Suppressor macrophage (primary cell): ENCODE data around the gene DCDC1.
A peak's percentile ranks its signal among the peaks of the same experiment; 100 is the strongest.
"Not testable (repeated sequence)": the region's sequence is repeated elsewhere in the genome, so short reads cannot be mapped to it uniquely, and the experiment has no call there.

Source experiments
- DNase-seq, 4 experiments: peaks; one replicate each; pipeline ENCODE4 v3.0.0-alpha.2; 2020 to 2022

Gene DCDC1

GRCh38 chr11:30984442-30984816 is 385.1 kb downstream of the DCDC1 start:
- no peak for DNase-seq

GRCh38 chr11:30983776-30984441 is 385.6 kb downstream of the DCDC1 start:
- DNase-seq: no peak

GRCh38 chr11:30983143-30983542 is 386.4 kb downstream of the DCDC1 start:
- no peak for DNase-seq

GRCh38 chr11:30967579-30967978 is 402.0 kb downstream of the DCDC1 start:
- no peak for DNase-seq

DNA sequence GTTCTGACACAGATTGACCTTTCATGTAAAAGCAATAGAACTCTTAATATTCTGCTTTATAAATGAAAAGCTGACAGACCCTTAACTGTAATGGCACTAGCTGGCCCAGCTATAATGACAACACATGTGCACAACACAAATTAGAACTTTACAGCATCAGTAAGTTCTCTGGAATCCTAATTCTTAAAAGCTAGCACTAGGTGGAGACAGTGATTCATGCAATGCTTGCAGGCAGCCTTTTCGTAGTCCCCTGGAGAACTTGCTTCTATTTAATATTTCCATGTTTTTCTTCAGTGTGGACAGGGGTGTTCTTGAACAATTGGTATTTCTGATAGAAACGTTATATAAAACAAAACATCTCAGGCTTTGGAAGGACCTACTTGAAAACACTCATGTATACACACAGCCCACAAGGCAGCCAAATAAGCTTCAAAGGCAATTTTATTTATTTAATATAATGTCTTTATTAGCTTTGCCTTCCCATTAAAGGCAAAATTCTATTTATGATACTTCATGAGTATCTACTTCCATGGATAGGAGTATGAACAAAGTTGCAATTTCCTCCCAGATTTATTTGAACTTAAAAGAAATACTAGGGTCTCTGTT is 409.0 kb downstream of the DCDC1 start:
- DNase-seq: peak; percentile 27 to 67 (median 47)

GRCh38 chr11:30956751-30957150 is 412.8 kb downstream of the DCDC1 start:
- DNase-seq: peak; percentile 43 to 77 (median 63)

- no peak for DNase-seq
Observed at GRCh38 chr11:30949838-30950237, 419.7 kb downstream of the DCDC1 start.

- not testable (repeated sequence) for DNase-seq
Observed at GRCh38 chr11:30947715-30948114, 421.8 kb downstream of the DCDC1 start.

DNA sequence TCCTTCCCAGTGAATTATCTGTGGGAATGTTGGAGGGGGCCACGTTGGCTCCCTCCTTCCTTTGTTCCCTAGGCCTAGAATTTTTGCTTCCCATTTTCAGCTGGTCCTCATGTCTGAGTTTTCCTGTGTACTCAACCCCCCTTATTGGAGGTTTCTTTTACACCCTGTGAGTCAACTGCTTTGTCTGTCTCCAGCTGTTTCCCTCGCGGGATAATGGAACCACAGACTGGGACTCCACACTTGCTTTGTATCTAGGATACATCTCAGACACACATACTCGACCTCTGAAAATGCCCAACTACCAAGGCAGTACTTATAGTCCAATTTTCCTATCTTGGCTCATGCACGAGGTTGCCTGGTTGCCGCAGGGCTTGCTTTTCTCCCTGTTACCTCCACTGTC is 430.7 kb downstream of the DCDC1 start:
- DNase-seq: no peak

GRCh38 chr11:30938171-30938570 is 431.4 kb downstream of the DCDC1 start:
- DNase-seq: peak in 3 of 4 experiments; percentile 19 to 29 (median 23)

DNA sequence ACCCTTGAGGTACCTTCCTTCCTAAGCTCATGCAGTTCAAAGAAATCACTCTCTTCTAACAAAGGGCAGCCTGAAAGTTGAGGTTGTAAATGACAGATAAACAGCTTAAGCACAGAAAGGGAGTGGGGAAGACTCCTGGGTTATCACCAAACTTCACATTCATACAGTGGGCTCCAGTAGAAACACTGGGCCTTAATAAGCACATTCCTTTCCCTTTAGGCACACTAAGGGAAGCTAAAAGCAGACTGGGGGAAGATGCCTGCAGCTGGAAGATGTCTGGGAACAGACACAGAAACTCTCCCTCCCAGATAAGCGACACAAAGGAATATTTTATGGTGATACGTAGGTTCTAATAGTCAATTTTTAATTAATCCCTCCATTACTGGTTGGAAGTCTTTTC is 433.0 kb downstream of the DCDC1 start:
- DNase-seq: no peak

GRCh38 chr11:30935861-30936260 is 433.7 kb downstream of the DCDC1 start:
- no peak for DNase-seq

- DNase-seq: no peak
Observed at GRCh38 chr11:30926130-30926529, 443.4 kb downstream of the DCDC1 start.

DNA sequence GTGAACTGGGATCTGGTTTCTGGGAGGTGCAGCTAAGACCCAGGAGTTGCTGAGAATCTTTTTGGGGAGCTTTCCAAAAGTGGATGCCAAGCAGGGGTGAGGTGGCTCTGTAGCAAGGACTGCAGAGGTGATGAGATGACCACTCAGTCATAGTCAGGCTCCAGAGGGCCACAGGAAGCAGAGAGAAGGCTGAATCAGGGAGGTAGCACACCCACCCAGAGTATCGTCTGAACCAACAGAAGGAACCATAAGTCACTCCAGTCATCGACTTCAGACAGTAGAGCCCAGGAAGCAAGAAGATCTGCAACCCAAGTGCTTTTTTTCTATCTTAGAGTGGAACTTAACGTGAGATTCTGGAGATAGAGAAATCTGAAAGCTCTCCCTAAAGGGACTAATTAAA is 447.7 kb downstream of the DCDC1 start:
- DNase-seq: peak; percentile 14 to 83 (median 65)

- peak; percentile 77 to 96 (median 87) for DNase-seq
Observed at GRCh38 chr11:30919389-30920152, 450.0 kb downstream of the DCDC1 start.

DNA sequence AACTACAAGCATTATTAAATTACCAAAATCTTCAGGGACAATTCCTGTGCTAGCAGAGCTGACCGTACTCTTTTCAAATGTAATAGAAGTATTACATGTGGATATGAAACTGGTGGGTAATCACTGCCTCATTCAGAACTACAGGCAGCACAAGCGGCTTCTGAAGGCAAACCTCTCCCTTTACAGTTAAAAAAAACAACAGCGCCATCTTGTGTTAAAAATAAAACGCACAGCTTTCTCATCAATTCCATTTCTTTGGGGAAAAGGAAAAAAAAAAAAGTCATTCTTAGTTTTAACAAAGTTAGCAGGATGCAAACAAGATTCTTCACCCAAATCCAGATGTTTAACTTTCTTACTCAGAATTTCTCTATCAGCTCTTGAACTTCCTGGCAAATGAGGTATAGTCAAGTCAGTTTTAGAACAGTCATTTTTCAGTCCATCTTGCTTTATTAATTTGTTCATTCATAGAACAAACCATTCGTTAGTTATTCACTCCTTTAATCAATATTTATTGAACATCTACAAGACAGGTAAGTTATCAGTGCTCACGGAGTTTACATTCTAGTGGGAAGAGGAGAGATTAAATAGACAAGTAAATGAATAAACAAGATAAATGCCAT is 451.6 kb downstream of the DCDC1 start:
- DNase-seq: peak; percentile 64 to 88 (median 86)

DNA sequence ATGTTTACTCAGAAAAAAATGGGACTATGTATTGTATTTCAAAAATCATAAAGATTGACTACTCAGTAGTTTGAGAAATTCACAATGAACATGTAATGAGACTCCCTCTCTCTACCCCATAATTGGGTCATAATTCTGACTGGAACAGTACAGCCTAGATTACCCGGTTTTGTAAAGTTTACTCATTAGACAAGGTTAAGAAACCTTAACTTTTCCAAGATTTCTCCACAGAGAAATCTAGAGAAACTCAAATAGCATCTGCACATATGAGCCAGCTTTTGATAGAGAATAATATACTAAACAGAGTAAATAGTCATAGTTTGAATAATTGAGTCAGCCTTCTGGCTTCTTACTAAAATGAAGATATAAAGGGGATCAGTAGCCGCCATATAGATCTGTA is 452.3 kb downstream of the DCDC1 start:
- no peak for DNase-seq

- no peak for DNase-seq
Observed at GRCh38 chr11:30916764-30917163, 452.8 kb downstream of the DCDC1 start.

GRCh38 chr11:30914143-30914762 is 455.3 kb downstream of the DCDC1 start:
- peak; percentile 58 to 77 (median 70) for DNase-seq

GRCh38 chr11:30911247-30911646 is 458.3 kb downstream of the DCDC1 start:
- no peak for DNase-seq

DNA sequence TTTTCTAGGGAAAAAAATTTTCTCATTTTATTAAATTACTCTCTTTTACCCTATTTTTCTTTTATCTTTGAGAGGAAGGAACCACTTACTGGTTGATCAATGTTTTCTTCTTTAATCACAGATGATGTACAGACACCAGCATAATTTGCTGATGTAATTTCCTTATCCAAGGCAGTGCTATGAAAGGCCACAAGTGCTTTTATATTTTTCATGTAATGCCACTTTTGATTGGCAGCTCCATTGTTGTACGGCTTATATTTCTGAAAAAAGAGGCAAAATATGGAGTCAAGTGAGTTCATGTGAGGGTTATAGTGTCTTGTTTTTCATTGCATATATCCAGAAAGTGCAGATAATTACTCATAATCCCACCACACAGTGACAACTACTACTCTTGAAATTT is 460.7 kb downstream of the DCDC1 start:
- no peak for DNase-seq

DNA sequence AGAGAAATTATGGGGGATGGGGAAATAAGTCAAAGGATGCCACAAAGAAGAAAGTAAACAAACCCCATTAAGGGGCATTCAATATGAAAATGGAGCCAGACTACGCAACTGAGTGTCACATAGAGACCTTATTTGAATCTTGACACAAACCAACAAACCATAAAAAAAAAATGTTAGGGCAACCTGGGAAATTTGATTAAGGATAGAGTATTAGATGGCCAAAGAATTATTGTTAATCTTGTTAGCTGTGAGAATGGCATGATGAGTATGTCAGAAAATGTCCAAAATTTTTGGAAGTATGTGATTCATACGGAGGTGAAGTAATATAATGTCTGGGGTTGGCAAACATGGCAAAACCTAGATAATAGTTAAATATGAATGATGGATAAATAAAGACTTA is 461.3 kb downstream of the DCDC1 start:
- no peak for DNase-seq

DNA sequence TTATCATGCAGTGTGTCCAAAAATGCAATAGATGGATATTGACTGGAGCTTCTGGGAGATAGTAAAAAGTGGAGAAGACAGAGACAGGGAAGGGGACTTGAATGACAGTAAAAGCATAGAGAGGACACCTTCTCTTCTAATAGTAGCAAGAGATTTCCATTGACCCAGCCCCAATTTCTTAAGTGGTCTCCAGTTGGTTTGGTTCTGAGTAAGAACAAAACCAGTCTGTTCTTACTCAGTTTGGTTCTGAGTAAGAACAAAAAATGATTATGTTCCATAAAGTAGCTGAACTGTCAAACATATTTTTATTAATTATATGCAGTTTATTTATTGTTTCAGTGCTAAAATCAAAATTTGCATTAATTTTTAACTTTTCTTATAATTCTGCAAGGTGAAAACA is 466.6 kb downstream of the DCDC1 start:
- DNase-seq: no peak
